ENCODE data around the gene CACNG8. TPM values are rescaled to one million over a fixed set of nuclear protein-coding genes. Genes with fewer than 3 reads are reported as not detected.

Gene CACNG8
- total and polyA plus RNA-seq, 9 donors, result 0.03 to 0.13 (median 0.08) TPM; not detected in 3

GRCh38 chr19:54010474-54010873, 47.7 kb downstream of the CACNG8 start:
- 89 to 94% (median 92%) methylated on average over 6 of the region's 6 CpGs for WGBS, 3 donors
- H3K4me1 ChIP-seq (ENCODE audit: insufficient read depth), result no peaks in the 10 kb centered on the region
- no peak overlapping the region for H3K27ac ChIP-seq
- H3K27me3 ChIP-seq, result no peaks in the 10 kb centered on the region
- no peak overlapping the region for H3K4me3 ChIP-seq
- no peaks in the 10 kb centered on the region for H3K9me3 ChIP-seq
- no peak for DNase-seq
- no peaks in the 10 kb centered on the region for H3K36me3 ChIP-seq
- intact Hi-C loops (cut with DNase I), result no loop called here
- TF ChIP-seq, protein P1, sequence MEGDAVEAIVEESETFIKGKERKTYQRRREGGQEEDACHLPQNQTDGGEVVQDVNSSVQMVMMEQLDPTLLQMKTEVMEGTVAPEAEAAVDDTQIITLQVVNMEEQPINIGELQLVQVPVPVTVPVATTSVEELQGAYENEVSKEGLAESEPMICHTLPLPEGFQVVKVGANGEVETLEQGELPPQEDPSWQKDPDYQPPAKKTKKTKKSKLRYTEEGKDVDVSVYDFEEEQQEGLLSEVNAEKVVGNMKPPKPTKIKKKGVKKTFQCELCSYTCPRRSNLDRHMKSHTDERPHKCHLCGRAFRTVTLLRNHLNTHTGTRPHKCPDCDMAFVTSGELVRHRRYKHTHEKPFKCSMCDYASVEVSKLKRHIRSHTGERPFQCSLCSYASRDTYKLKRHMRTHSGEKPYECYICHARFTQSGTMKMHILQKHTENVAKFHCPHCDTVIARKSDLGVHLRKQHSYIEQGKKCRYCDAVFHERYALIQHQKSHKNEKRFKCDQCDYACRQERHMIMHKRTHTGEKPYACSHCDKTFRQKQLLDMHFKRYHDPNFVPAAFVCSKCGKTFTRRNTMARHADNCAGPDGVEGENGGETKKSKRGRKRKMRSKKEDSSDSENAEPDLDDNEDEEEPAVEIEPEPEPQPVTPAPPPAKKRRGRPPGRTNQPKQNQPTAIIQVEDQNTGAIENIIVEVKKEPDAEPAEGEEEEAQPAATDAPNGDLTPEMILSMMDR (IDR thresholded peaks at IDR 0.05), result no peak
- TF ChIP-seq POLR2A (IDR thresholded peaks at IDR 0.05) (no peak), EP300 (IDR thresholded peaks at IDR 0.05) (no peak)

- no peak overlapping the region for H3K27ac ChIP-seq
- no peak for DNase-seq
- H3K36me3 ChIP-seq, result no peaks in the 10 kb centered on the region
- WGBS, 3 donors, result 18 to 21% (median 19%) methylated on average over 35 to 36 of the region's 36 CpGs
- intact Hi-C loops (cut with DNase I), result no loop called here
- TF ChIP-seq EP300 (IDR thresholded peaks at IDR 0.05) (no peak), POLR2A (IDR thresholded peaks at IDR 0.05) (no peak)
- TF ChIP-seq, protein P1 (IDR thresholded peaks at IDR 0.05), result no peak
- H3K27me3 ChIP-seq, result no peaks in the 10 kb centered on the region
- H3K9me3 ChIP-seq, result no peaks in the 10 kb centered on the region
- H3K4me3 ChIP-seq, result no peak overlapping the region
- H3K4me1 ChIP-seq (ENCODE audit: insufficient read depth), result no peaks in the 10 kb centered on the region
These were observed 48.9 kb downstream of the CACNG8 start for GRCh38 chr19:54011507-54012211.

- no peak for DNase-seq
- Histone ChIP-seq H3K9me3 (no peaks in the 10 kb centered on the region), H3K27me3 (no peaks in the 10 kb centered on the region), H3K27ac (no peak overlapping the region), H3K36me3 (no peaks in the 10 kb centered on the region), H3K4me1 (ENCODE audit: insufficient read depth) (no peaks in the 10 kb centered on the region), H3K4me3 (no peak overlapping the region)
- WGBS, 3 donors, result 67 to 80% (median 78%) methylated on average over 8 of the region's 8 CpGs
- TF ChIP-seq POLR2A (IDR thresholded peaks at IDR 0.05) (no peak), EP300 (IDR thresholded peaks at IDR 0.05) (no peak)
- TF ChIP-seq, protein P1 (IDR thresholded peaks at IDR 0.05), result no peak
- intact Hi-C loops (cut with DNase I), result no loop called here
These were observed 51.1 kb downstream of the CACNG8 start for GRCh38 chr19:54013866-54014265.

GRCh38 chr19:54014920-54015560, 52.3 kb downstream of the CACNG8 start:
- Histone ChIP-seq H3K27ac (no peak overlapping the region), H3K36me3 (no peaks in the 10 kb centered on the region), H3K4me3 (no peak overlapping the region), H3K4me1 (ENCODE audit: insufficient read depth) (no peaks in the 10 kb centered on the region), H3K27me3 (no peaks in the 10 kb centered on the region), H3K9me3 (no peaks in the 10 kb centered on the region)
- WGBS, 3 donors, result 46 to 52% (median 50%) methylated on average over 19 of the region's 19 CpGs
- DNase-seq, result no peak
- TF ChIP-seq, protein P1 (IDR thresholded peaks at IDR 0.05), result no peak
- TF ChIP-seq POLR2A (IDR thresholded peaks at IDR 0.05) (no peak), EP300 (IDR thresholded peaks at IDR 0.05) (no peak)
- intact Hi-C loops (cut with DNase I), result no loop called here

Measured in ovary (tissue), 9 donors.